HS-27A (cell line): ENCODE results near the gene ABCA3.
A peak's percentile ranks its signal among the peaks of the same experiment; 100 is the strongest.

ENCODE experiments used
- DNase-seq: peaks from one replicate; pipeline ENCODE4 v3.0.0-alpha.2; 2012; ENCODE audit warnings: low read depth, missing footprints

The ABCA3 gene

GRCh38 chr16:2308089-2308962 lies 32.2 kb downstream of the ABCA3 start:
- DNase-seq = no peak

GRCh38 chr16:2299915-2300192 lies 40.7 kb downstream of the ABCA3 start:
- DNase-seq = no peak

- no peak for DNase-seq
These were observed 41.2 kb downstream of the ABCA3 start for GRCh38 chr16:2299121-2299914.

GRCh38 chr16:2298621-2299020 lies 41.9 kb downstream of the ABCA3 start:
- no peak for DNase-seq

GRCh38 chr16:2297506-2297860 lies 43.0 kb downstream of the ABCA3 start:
- DNase-seq = no peak

GRCh38 chr16:2296661-2297505 lies 43.6 kb downstream of the ABCA3 start:
- peak; percentile 36 for DNase-seq

GRCh38 chr16:2295056-2295798 lies 45.3 kb downstream of the ABCA3 start:
- DNase-seq = no peak

GRCh38 chr16:2292221-2292620 lies 48.3 kb downstream of the ABCA3 start:
- DNase-seq = no peak

GRCh38 chr16:2289282-2289681 lies 51.2 kb downstream of the ABCA3 start:
- DNase-seq = no peak

GRCh38 chr16:2288726-2289125 lies 51.8 kb downstream of the ABCA3 start:
- DNase-seq = no peak

- DNase-seq = no peak
These were observed 52.5 kb downstream of the ABCA3 start for GRCh38 chr16:2287916-2288547.

GRCh38 chr16:2286550-2286949 lies 54.0 kb downstream of the ABCA3 start:
- DNase-seq = no peak

GRCh38 chr16:2285731-2286191 lies 54.8 kb downstream of the ABCA3 start:
- no peak for DNase-seq

GRCh38 chr16:2284797-2285576 lies 55.5 kb downstream of the ABCA3 start:
- DNase-seq = no peak

- DNase-seq = no peak
These were observed 56.3 kb downstream of the ABCA3 start for GRCh38 chr16:2284001-2284770.

GRCh38 chr16:2282866-2283555 lies 57.5 kb downstream of the ABCA3 start:
- no peak for DNase-seq

- DNase-seq = no peak
These were observed 58.3 kb downstream of the ABCA3 start for GRCh38 chr16:2282262-2282661.

GRCh38 chr16:2280981-2281542 lies 59.5 kb downstream of the ABCA3 start:
- DNase-seq = no peak

GRCh38 chr16:2280461-2280860 lies 60.1 kb downstream of the ABCA3 start:
- DNase-seq = no peak
